Activated CD4-positive, alpha-beta T cell treated with anti-CD3 and anti-CD28 coated beads, Interleukin-2, Interleukin-6, amounts not matched to agents 100 ng/mL and 50 ng/mL, durations not matched to agents 16 hours and 8 hours (primary cell): ENCODE measurements around the gene C1orf116.

Experiments
- DNase-seq: peaks from one replicate; pipeline ENCODE4 v3.0.0-alpha.2; 2020

The C1orf116 gene

GRCh38 chr1:207032528-207033017, at the start of gene C1orf116:
Gene C1orf116, minus strand, starts transcription at chr1:207032756. Its CDS starts 5,158 bp downstream, at chr1:207027598.
- no peak for DNase-seq

GRCh38 chr1:207081806-207082205, 49.2 kb upstream of the C1orf116 start:
- no peak for DNase-seq

DNA sequence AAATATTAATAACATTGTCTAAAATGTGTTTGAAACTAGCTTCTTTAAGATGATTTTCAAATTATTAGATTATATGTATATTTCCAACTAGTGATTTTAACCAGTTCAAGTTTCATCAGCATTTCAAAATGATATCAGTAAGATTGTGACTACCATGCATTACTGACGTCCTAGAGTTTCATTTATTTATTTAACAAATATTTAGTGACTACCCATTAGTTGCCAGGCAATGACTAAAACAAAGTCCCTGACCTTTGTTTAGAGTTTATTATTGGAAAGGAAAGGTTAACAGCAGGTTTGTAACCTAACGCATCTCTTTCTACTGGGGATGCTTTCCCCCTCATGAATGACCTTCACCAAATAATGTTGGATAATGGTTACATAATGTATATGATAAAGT, 48.5 kb upstream of the C1orf116 start:
- DNase-seq, result no peak

DNA sequence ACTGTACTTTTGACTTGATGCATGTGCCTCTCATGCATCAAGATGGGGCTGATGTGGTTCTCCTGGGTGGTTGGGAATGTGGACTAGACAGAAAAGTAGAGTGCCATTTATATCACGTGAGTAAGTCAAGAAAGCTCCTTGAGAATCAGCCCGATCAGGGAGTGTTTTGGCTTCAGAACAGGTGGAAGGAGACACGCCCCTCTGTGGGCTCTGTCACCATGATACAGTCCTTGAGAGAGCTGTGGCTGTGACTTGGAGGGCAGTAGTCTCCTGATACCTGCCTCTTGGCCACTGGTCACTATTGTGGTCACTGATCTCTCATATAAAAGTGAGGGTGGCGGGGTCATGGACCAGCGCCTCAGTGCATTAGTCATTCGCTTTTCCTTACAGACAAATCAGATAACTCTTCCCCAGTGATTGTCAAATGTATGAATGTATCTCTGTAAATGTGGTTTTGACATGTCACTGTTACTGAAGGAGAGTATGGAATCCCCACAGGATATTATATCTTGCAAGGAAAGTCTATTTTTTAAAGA, 47.2 kb upstream of the C1orf116 start:
- DNase-seq, result no peak

DNA sequence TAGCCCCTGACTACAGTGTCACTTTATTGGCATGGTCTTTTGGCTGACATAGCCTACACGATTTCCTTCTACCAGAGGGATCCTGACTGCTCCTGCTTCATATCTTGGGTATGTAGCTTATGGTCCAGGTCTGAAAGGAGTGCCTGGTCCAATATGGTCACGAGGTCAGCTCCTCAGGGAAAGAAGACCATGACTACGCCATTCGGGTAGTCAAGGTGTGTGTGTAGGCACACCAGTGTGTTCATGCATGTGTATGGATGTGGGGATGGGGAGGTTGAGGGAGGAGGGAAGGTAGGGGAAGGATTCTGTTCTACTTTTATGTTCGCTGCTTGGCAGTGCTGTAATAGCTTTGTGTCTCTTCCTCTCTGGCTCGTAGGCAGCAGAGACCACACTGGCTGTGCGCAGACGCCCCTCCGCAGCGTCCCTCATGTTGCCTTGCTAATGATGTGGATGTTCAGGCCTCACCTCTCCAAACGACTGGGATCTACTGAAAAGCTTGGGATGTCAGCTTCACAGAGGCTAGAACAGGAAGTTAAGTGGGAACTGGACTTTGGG, 46.1 kb upstream of the C1orf116 start:
- DNase-seq, result no peak

GRCh38 chr1:207077470-207078377, 45.2 kb upstream of the C1orf116 start:
- DNase-seq, result peak; percentile 81

GRCh38 chr1:207077012-207077411, 44.5 kb upstream of the C1orf116 start:
- DNase-seq, result no peak

DNA sequence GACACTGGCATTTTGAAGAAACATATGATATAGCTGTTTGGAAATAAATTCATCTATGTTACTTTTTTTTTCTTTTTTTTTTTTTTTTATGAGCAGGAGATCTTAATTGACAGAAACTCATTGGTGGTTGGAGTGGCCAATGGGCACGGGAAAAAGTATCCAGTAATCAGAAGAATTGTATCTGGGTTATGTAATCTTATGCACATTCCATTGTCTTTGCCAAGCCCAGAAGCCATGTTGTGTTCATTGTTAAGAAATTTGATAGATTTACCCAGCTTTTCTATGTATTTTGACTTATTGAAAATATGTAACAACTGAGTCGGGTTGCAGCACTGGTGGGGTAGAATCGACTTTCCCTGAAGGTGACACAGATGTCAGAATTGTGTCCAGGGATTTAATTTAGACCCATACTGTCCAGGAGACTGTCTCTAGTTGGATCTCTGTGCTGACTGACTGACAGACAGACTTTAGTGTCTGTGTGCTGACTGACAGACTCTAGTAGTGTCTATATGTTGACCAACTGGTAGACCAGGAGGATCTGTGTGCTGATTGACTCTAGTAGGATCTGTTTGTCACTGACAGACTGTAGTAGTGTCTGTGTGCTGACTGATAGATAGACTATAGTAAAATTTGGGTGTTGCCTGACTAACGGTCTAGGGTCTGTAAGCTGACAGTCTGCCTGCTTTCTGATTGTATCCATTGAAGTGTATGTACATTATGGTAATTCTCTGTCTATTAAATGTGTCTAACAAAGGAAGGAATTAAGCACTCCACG, 43.8 kb upstream of the C1orf116 start:
- no peak for DNase-seq

- no peak for DNase-seq
Measured at GRCh38 chr1:207073906-207074820, 41.6 kb upstream of the C1orf116 start.

DNA sequence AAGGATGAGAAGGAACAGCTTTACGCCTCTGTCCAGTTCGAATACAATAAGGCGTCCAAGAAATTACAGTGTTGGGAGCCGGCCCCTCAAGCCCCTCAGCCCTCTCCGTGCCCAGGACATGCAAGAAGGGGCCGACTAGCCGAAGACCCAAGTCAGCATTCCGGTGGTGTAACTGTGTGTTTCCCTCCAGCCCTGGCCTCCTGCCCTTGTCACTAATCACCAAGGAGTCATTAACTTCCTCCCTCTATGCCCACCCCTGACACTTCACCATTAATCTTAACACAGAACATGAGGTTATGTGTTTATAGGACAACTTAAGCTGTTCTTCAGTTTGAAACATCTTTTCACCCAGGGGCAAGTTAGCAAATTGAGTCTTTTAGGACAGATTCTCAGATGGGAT, 39.7 kb upstream of the C1orf116 start:
- DNase-seq, result no peak

DNA sequence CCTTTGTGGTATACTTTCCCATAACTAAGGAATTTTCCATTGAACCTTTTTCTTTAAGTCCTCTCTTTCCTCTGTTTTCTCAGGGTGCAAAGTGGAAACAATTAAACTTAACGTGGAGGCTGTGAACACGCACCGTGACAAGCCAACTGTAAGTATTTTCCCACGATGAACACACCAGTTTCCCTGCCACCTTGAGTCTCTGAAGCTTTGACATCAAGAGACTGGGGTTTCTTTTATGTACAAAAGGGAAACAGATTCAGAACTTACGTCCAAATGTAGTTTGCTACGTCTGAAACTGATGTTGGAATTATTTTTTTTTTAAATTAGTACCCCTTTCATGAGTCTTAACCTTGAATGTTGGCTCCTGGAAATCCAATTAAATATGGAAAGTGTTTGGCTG, 38.9 kb upstream of the C1orf116 start:
- DNase-seq, result no peak

DNA sequence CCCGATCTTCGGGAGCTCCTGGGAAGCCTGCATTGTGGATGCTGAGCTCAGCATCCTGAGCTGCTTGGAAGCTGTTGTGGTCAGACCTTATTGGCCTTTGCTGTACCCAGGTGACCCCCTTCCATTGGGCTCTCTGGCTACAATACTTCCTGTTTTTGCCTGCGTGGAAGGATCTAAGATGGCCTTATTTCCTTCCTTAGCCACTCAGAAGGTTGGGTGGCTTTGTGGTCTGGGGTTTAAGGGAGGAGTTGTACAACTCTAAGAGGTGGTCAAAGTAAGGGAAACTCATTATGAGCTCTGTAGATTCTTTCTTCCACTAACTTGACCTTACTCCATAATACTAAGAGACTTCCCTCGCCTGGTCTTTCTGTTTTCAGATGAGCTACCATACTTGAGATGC, 38.3 kb upstream of the C1orf116 start:
- no peak for DNase-seq

DNA sequence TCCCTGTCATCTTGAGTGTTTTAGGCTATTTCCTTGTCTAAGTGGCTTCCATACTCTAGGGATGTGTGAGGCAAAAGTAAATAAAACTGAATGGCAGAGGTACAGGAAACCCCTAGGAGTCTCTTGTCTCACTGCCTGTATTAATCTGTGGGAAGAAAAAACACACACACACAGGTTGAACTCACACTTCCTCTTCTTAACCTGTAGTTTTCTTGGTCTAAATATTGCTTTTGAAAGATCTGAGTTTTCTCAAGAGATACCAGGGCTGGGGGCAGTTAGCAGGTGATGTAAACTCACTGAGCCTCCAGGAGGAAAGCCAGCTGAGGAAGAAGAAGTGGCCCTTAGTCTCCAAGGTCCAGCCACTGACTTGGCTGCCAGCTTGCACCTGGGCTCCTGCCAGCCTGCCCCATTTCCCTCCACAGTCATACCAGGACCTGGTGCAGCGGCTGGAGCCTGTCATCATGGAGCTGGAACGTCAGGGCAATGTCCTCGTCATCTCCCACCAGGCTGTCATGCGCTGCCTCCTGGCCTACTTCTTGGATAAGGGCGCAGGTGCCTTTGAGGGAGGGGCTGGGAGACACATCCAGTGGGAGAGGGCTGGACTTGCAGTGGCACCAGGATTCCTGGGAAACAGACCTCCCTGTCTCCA, 37.4 kb upstream of the C1orf116 start:
- DNase-seq, result no peak

DNA sequence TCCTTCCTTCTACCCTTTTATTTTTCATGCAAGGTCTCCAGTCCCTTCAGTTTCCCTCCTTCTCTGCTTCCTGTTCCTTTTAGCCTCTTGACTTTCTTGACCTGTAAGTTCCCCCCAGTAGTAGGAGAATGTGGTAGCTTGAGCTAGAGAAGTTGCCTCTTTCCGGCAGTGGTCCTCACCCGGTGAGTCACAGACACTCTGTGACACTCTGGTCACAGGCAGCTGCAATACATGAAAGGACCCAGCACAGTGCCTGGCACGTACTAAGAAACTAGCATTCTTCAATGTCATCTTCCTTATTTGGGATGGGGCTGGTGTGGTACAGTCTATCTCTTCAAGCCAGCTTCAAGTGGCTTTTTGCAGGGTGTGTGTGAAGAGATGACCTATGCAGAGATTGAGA, 36.5 kb upstream of the C1orf116 start:
- DNase-seq, result no peak

- no peak for DNase-seq
Measured at GRCh38 chr1:207067665-207068064, 35.1 kb upstream of the C1orf116 start.

- DNase-seq, result no peak
Measured at GRCh38 chr1:207067185-207067584, 34.6 kb upstream of the C1orf116 start.

DNA sequence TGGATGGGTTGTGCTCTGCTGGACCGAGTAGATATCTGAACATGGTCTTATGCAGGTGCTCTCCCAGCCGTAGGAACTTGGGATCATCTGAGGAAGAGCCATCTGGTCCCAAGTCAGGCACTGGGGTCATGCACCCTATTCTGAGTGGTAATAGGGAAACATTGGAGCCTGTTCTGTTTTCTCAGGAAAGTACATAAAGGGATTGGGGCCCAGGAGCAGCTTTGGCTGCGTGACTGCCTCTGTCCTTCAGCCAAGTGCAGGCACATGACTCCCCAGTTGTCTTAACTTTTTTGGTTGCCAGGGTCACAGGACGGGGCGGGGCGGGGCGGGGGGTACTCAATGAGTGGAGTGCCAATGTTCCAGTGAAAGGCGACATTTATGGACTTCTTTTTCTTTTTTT, 32.0 kb upstream of the C1orf116 start:
- DNase-seq, result no peak

DNA sequence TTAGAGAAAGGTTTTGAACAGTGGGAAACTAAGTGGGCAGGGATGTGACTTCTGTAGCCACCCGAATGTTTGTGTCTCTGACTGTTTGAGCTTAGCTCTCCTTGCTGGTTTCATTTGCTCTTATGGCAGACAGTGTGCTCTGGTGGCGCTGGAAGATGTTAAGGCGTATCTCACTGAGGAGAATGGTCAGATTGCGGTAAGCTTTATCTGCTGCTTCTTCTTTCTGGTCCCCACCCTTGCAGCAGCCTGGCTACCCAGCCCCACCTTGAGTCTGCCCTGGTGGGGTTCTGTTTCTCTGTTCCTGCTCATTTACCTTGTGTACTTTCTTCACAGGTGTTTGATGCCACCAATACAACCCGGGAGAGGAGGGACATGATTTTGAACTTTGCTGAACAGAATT, 30.5 kb upstream of the C1orf116 start:
- DNase-seq, result no peak

DNA sequence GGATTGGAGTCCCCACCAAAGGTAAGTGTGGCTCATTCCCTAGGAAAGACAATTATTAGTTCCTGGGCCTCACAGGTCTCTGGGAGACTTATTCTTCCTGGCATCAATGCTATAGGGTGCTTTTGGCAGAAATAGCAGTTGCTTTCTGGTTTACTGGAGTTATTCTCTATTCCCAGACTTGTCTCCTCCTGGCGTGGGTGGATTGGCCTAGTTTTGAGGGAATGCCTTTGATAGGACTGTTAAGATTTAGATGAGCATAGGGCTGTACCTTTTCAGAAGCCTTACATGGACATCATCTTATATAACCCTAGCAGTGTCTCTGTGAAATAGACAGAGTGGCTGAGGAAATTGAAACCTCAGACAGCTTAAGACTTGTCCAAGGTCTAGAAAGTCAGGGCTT, 29.5 kb upstream of the C1orf116 start:
- no peak for DNase-seq

DNA sequence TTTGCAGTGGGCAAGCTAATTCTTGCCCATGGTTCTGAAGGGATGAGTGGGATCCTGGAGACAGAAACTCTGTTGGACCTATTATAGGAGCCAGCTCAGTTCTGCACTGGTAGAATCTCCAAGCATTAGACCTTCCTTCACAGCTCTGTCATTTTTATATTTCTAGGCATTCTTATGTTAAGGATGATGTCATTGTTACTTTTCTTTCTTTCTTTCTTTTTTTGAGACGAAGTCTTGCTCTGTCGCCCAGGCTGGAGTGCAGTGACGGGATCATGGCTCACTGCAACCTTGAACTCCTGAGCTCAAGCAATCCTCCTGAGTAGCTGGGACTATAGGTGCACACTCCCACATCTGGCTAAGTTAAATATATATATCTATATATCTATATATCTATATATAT, 28.0 kb upstream of the C1orf116 start:
- DNase-seq, result no peak

GRCh38 chr1:207059881-207060280, 27.3 kb upstream of the C1orf116 start:
- DNase-seq, result no peak
